DMS 273 treated with DMSO at 0.1 percent for 48 hours (cell line): Measurements from ENCODE around the gene NOG.

ENCODE experiments used
- DNase-seq: peaks from one replicate; lab custom pipeline; 2025; lab: John Stamatoyannopoulos, UW

NOG gene

DNA sequence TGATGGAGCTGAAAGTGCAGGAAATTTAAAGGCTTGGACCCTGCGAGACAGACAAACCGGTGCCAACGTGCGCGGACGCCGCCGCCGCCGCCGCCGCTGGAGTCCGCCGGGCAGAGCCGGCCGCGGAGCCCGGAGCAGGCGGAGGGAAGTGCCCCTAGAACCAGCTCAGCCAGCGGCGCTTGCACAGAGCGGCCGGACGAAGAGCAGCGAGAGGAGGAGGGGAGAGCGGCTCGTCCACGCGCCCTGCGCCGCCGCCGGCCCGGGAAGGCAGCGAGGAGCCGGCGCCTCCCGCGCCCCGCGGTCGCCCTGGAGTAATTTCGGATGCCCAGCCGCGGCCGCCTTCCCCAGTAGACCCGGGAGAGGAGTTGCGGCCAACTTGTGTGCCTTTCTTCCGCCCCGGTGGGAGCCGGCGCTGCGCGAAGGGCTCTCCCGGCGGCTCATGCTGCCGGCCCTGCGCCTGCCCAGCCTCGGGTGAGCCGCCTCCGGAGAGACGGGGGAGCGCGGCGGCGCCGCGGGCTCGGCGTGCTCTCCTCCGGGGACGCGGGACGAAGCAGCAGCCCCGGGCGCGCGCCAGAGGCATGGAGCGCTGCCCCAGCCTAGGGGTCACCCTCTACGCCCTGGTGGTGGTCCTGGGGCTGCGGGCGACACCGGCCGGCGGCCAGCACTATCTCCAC, at the start of gene NOG:
Gene NOG, plus strand, starts transcription at position 54 of the 674 bp plus-strand sequence. Its CDS starts 525 bp downstream, at position 579.
- peak; percentile 57 for DNase-seq

GRCh38 chr17:56545106-56545505, 48.4 kb upstream of the NOG start:
- DNase-seq = no peak

DNA sequence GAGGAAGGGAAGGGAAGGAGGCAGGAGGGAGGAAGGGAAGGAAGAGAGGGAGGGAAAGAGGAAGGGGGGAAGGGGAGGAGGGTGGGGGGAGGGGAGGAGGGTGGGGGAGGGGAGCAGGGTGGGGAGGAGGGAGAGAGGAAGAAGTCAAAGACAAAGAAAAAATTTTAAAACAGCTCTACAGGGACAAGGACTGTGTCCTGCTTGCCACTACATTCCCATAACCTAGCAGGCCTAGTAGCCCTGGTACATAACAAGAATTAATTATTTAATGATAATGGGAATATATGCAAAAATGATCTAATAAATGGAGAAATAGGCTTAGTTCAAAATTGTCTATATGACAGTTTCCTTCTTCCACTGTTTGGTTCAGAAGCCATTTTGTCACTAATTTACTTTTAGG, 47.6 kb upstream of the NOG start:
- DNase-seq = no peak

- no peak for DNase-seq
Measured at GRCh38 chr17:56548661-56549060, 44.8 kb upstream of the NOG start.

DNA sequence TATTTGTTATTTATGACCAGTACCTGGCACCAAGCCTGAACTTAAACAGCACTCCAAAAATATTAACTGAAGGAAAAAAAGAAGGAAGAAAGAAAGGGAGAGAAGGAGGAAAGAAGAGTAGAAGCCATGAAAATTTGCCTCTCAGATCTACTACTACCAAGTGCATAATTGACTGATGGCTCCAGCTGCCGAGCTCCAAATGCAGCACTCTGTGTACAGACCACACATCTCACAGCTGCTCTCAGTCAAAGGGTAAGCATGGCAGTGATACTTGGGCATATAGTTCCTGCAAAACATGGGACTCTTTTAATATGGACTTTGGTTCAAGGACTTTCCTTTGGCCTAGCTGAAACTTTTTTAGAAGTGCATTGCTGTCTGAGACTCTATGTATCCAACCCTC, 44.0 kb upstream of the NOG start:
- DNase-seq = no peak

GRCh38 chr17:56557682-56558081, 35.8 kb upstream of the NOG start:
- no peak for DNase-seq

- no peak for DNase-seq
Measured at GRCh38 chr17:56558088-56558487, 35.4 kb upstream of the NOG start.

DNA sequence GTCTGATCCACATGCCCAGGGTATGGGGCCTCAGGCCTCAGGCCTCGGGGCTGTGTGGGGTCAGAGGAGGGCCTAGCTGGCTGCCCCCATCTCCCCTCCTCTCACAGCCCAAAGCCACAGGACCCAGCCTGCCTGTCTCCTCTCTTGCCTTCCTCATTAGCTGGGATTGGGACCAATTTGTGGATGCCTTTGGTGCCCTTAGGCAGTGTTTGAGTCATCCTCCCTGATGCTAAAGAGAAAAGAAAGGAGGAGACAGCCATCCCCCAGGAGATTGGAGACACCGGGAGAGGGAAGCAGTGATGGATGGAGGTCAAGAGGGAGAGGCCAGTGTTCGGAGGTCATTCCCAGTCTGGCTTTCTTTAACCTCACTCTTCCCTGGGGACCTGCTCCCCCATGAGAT, 23.3 kb upstream of the NOG start:
- DNase-seq = no peak

- no peak for DNase-seq
Measured at GRCh38 chr17:56571456-56571855, 22.0 kb upstream of the NOG start.

GRCh38 chr17:56577190-56577842, 16.2 kb upstream of the NOG start:
- no peak for DNase-seq

- no peak for DNase-seq
Measured at GRCh38 chr17:56577843-56578204, 15.7 kb upstream of the NOG start.

GRCh38 chr17:56581635-56582627, 11.6 kb upstream of the NOG start:
- no peak for DNase-seq

DNA sequence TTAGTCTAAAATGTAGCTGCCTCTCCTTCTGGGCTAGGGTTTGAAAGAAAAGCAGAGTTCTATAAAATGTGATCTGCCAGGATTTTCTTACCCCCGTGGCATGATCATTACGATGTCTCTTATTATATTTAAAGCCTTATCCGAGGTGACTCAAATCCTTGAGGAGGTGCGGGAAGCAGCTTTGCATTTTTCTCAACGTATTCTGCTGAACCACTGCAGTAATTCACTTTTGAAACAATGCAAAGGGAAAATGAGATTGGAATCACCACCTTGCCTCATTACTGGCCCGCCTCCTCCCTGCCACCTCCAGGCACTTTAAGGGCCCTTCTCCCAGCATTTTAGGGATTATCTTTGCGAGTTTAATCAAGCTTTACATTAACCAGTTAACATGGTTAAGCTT, 9.7 kb upstream of the NOG start:
- no peak for DNase-seq

DNA sequence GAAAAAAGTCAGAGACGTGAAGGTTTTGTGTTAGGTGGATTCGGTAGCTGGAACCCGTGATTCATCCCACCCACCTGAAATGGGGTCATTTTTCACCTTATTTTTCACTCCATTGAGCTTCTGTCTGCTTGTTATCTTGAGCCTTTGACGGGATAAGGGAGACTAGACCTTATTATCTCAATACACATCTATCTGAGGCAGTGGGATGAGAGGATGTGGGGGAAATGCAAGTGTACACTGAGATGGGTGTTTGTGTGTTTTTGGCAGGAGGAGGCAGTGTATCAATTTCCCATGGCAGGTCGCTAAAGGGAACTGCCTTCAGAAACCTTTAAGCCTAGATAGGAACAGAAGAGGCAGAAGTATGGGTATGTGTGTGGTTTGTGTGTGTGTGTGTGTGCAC, 6.2 kb upstream of the NOG start:
- no peak for DNase-seq

DNA sequence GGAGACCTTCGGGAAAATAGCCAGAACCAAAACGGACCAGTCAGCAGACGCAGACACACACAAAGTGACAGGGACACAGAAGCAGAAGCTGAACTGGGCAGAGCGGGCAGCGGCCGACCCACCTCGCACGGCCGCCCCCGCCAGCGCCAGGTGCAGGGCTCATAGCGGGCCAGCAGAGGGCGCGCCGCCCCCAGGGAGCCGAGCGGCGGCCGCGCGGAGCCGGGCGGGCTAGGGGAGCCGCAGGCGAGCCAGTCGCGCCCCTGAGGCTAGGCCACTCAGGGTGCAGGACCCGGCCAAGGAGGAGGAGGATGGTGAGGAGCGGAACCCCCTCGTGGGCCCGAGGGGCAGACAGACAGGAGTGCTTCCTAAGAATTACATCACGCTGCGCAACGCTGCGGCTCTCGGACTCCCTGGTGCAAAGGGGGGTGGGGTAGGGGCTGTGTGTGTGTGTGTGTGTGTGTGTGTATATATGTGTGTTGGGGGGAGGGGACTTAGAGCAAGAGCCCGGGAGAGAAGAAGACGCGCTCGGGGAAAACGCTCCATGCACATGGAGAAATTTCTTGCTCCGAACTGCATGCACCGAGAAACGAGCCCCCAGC, 913 bp upstream of the NOG start:
- DNase-seq = peak; percentile 82

DNA sequence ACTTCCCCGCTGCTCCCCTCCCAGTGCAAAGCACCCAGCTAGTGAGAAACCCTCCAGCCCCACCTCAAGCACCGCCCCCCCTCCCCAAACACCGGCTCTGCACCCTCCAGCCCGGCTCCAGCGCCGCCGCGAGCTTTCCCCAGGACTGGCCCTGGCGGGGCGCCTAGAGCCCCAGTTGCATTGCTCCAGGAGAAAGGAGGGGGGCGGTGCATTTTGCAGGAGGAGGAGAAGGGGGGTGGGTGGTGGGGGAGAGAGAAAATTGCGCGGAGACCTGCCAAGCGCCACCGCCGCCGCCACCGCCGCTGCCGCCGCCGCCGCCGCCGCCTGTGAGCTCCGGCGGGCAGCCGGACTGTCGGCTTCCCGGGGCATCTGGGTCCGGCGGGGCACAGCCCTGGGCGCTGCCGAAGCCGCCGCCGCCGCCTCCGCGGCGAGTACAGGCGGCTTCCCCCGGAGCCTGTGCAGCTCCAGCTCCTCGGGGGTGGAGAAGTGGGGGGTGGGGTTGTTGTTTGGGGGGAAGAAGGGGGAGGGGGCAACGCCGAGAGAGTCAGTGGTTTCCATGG, 333 bp upstream of the NOG start:
- peak; percentile 82 for DNase-seq

DNA sequence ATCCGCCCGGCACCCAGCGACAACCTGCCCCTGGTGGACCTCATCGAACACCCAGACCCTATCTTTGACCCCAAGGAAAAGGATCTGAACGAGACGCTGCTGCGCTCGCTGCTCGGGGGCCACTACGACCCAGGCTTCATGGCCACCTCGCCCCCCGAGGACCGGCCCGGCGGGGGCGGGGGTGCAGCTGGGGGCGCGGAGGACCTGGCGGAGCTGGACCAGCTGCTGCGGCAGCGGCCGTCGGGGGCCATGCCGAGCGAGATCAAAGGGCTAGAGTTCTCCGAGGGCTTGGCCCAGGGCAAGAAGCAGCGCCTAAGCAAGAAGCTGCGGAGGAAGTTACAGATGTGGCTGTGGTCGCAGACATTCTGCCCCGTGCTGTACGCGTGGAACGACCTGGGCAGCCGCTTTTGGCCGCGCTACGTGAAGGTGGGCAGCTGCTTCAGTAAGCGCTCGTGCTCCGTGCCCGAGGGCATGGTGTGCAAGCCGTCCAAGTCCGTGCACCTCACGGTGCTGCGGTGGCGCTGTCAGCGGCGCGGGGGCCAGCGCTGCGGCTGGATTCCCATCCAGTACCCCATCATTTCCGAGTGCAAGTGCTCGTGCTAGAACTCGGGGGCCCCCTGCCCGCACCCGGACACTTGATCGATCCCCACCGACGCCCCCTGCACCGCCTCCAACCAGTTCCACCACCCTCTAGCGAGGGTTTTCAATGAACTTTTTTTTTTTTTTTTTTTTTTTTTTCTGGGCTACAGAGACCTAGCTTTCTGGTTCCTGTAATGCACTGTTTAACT, 1.0 kb downstream of the NOG start:
- peak; percentile 13 for DNase-seq

- DNase-seq = no peak
Measured at GRCh38 chr17:56595108-56595418, 1.6 kb downstream of the NOG start.

DNA sequence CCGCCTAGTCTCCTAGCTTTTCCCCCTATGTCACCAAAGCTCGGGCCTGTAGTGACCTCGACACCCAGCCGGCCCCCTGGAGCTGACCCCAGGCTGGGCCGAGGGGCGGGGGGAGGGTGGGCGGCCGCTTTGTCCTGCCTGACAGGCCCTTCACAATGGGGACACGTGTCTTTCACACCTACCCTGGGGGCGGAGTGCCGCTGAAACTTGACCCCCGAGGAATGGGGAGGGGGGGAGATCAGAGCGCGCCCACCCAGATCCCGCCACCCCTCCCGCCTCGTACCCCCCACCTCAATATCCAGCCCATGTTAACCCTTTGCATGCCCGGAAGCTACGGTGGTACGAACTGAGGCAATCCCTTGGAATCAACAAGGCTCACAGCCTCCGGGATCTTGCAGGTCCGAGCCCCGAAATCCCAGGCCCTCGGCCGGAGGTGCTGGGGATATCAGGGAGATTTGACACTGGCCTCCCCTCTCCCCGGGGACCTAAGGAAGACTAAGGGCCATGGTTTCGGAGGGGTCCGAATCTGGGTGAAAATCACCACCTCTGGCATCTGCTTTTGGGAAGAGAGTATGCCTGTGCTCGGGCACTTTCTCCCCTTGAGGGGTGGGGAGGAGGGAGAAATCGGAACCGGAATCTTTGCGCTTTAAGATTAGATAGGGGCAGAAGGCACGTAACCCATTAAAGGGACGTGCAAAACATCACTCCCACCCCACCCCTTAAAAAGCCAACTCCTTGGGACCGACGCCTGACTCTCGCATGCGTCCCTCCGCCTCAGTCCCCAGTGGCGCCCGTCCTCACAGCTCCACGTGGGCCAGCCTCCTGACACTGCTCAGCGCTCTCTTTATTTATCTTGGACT, 2.6 kb downstream of the NOG start:
- DNase-seq = peak; percentile 70

DNA sequence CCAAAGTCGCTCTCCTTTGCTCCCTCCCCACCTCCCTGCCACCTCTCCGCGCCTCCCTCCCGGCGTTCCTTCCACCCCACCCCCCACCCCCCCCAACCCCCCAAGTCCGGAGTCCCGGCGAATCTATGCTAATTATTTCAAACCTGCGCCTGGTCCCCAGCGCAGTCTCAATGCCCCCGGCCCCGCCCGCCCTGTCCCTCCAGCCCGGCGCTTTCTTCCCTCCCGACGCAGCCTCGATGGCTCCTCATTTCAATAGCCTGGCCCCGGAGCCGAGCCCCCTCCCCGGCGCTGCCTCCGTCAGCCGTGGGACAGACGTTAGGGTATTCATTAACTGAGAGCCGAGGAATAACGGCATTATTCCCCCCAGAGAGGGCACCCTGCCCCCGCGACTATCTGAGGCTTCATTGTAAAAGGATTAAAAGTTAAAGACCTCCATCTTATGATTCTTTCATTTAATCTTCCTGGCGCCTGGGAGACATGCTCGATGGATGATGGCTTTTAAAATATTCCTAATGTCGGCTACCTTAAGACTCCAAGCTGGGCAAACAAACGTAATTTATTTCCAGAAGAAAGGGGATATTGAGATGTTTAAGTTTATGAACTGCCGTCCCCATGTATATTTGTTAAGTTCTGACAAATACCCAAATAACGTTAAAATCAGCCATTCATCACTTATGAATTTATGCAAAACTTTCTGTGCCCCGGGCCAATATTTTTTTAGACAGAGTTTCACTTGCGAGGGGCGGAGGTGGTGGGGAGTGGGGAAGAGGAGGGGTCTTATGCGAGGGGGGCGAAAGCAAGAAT, 3.4 kb downstream of the NOG start:
- no peak for DNase-seq
